Activated CD8-positive, alpha-beta memory T cell treated with anti-CD3 and anti-CD28 coated beads, Interleukin-2, amount 50 U/mL, for 1 hour (primary cell): ENCODE data around the gene PRR13.
"Not testable (repeated sequence)": the region's sequence is repeated elsewhere in the genome, so short reads cannot be mapped to it uniquely, and the experiment has no call there.

ENCODE experiments used
- DNase-seq: peaks from one replicate; pipeline ENCODE4 v3.0.0-alpha.2; 2020; ENCODE audit errors: extremely low read depth

PRR13 gene

GRCh38 chr12:53435326-53435725 is 6.2 kb upstream of the PRR13 start:
- not testable (repeated sequence) for DNase-seq

GRCh38 chr12:53439582-53439981 is 2.0 kb upstream of the PRR13 start:
- DNase-seq: not testable (repeated sequence)

GRCh38 chr12:53443955-53444354 is 2.4 kb downstream of the PRR13 start:
- no peak for DNase-seq

- DNase-seq: not testable (repeated sequence)
Observed at GRCh38 chr12:53444593-53445325, 3.2 kb downstream of the PRR13 start.

GRCh38 chr12:53450936-53451335 is 9.4 kb downstream of the PRR13 start:
- DNase-seq: no peak

- DNase-seq: peak; percentile 93
Observed at GRCh38 chr12:53451661-53452158, 10.2 kb downstream of the PRR13 start, which contains the start of gene PCBP2. Gene PCBP2 (plus strand): TSS chr12:53452102. CDS start chr12:53454801, 2,699 bp downstream.

- peak; percentile 56 for DNase-seq
Observed at GRCh38 chr12:53452159-53453077, 10.9 kb downstream of the PRR13 start.

GRCh38 chr12:53453953-53454640 is 12.6 kb downstream of the PRR13 start:
- DNase-seq: no peak

- no peak for DNase-seq
Observed at GRCh38 chr12:53454707-53455106, 13.2 kb downstream of the PRR13 start.

GRCh38 chr12:53456654-53457366 is 15.3 kb downstream of the PRR13 start:
- no peak for DNase-seq

GRCh38 chr12:53459097-53459496 is 17.6 kb downstream of the PRR13 start:
- no peak for DNase-seq

- no peak for DNase-seq
Observed at GRCh38 chr12:53461059-53461458, 19.5 kb downstream of the PRR13 start.

GRCh38 chr12:53461591-53461990 is 20.1 kb downstream of the PRR13 start:
- DNase-seq: no peak

- DNase-seq: no peak
Observed at GRCh38 chr12:53462935-53463334, 21.4 kb downstream of the PRR13 start.

GRCh38 chr12:53463802-53464560 is 22.4 kb downstream of the PRR13 start:
- no peak for DNase-seq

GRCh38 chr12:53464685-53465418 is 23.3 kb downstream of the PRR13 start:
- no peak for DNase-seq

GRCh38 chr12:53465679-53466078 is 24.1 kb downstream of the PRR13 start:
- DNase-seq: no peak

- DNase-seq: no peak
Observed at GRCh38 chr12:53466640-53467039, 25.1 kb downstream of the PRR13 start.

GRCh38 chr12:53467082-53467481 is 25.5 kb downstream of the PRR13 start:
- DNase-seq: no peak

GRCh38 chr12:53467880-53468279 is 26.3 kb downstream of the PRR13 start:
- DNase-seq: no peak
